Psoas muscle (tissue), 8 donors: Measurements from ENCODE around the gene KIF2C. TPM values are rescaled to one million over a fixed set of nuclear protein-coding genes. Genes with fewer than 3 reads are reported as not detected.
"Not testable (repeated sequence)": the region's sequence is repeated elsewhere in the genome, so short reads cannot be mapped to it uniquely, and the experiment has no call there.

ENCODE experiments used
- ATAC-seq, 4 donors: fragments of 200-7000 bp; cut with Tn5 transposase; one replicate each; pipeline ENCODE4 v1.9.1; 2020; ENCODE audit warnings: moderate library complexity in 3 of 4, mild to moderate bottlenecking in 2 of 4
- DNase-seq, 2 donors: peaks; one replicate each; pipeline ENCODE4 v3.0.0-alpha.2; 2020
- H3K27ac ChIP-seq: fragments of 200-600 bp; one replicate; pipeline ENCODE4 v1.8.0; 2022
- H3K27me3 ChIP-seq, 3 donors: fragments of 200-600 bp in 1 of 3; one replicate each; pipeline versions ENCODE4 v1.6.1 to v1.8.0; 2013 to 2022; ENCODE audit warnings: low read length in 2 of 3, mild to moderate bottlenecking in 2 of 3, moderate library complexity in 1 of 3; ENCODE audit not compliant: insufficient read depth in 3 of 3
- H3K36me3 ChIP-seq, 2 donors: fragments of 200-600 bp in 1 of 2; one replicate each; pipeline versions ENCODE4 v1.6.1 to v1.8.0; 2013 to 2022; ENCODE audit warnings: low read depth in 1 of 2, mild to moderate bottlenecking in 1 of 2, moderate library complexity in 1 of 2; ENCODE audit not compliant: insufficient read depth in 1 of 2
- H3K4me1 ChIP-seq: fragments of 200-600 bp; one replicate; pipeline ENCODE4 v1.8.0; 2022
- H3K4me3 ChIP-seq: fragments of 200-600 bp; one replicate; pipeline ENCODE4 v1.8.0; 2022; ENCODE audit warnings: mild to moderate bottlenecking
- H3K9me3 ChIP-seq: fragments of 200-600 bp; one replicate; pipeline ENCODE4 v1.8.0; 2022
- CTCF ChIP-seq: fragments of 200-600 bp; IDR thresholded peaks from one replicate; pipeline ENCODE4 v1.8.0; 2022; ENCODE audit warnings: antibody characterized with exemption
- WGBS, 3 donors: extraction: QIAGEN DNeasy Blood & Tissue Kit; methylation state at CpG; one replicate each; pipeline versions ENCODE4 v1.1.6 to v1.1.7; 2013; 5-methylcytosine and 5-hydroxymethylcytosine counted together
- intact Hi-C, 2 donors: fragments of 100-400 bp; cut with DNase I; formaldehyde crosslinking; loops; one replicate each; pipeline versions ENCODE4 v1.11.0 to v1.14.2; 2022
- polyA plus RNA-seq, 3 donors: library from polyadenylated mRNA; stranded (reverse); fragments of 200-250 nt; gene quantifications; one replicate each; pipeline ENCODE4 v1.2.3, GENCODE V29; 2013
- total RNA-seq, 4 donors: library from RNA; stranded (reverse); fragmentation: NEBNext Ultra II Directional in 2 of 4; extraction: Animal tissue kit (Norgen Biotek cat#: 25700) in 2 of 4; gene quantifications; one replicate each; pipeline versions ENCODE4 v1.2.1 to v1.2.4, GENCODE V29; 2021 to 2023
- donor health status: healthy with polysubstance abuse.
- donor health status: DM: no; HTN: no; CAD: no; lungs with moderate emphysema.
- donor health status: Bipolar disorder and iron deficiency.
- donor health status: healthy.
- donor health status: DM: yes; HTN: yes; CAD: no.
- donor health status: DM: no; HTN: no; CAD: no.
- donor health status: DM: no; HTN: no; CAD: no.
- donor health status: DM: yes; HTN: yes; CAD: no.

KIF2C gene
- total and polyA plus RNA-seq, 7 donors, result 0.23 to 1.2 (median 0.38) TPM

GRCh38 chr1:44792736-44793502, 53.3 kb downstream of the KIF2C start:
- DNase-seq (no peak), ATAC-seq (no peak)
- Histone ChIP-seq H3K9me3 (no peaks in the 10 kb centered on the region), H3K27me3 (no peaks in the 10 kb centered on the region), H3K4me3 (no peak overlapping the region), H3K27ac (no peak overlapping the region), H3K4me1 (no peaks in the 10 kb centered on the region), H3K36me3 (no peaks in the 10 kb centered on the region)
- WGBS, 3 donors, result 89 to 94% (median 93%) methylated on average over 9 of the region's 9 CpGs
- intact Hi-C loops, result no loop called here
- no peak for TF ChIP-seq CTCF

GRCh38 chr1:44797886-44798285, 58.2 kb downstream of the KIF2C start:
- ATAC-seq, intact Hi-C loops, DNase-seq, H3K4me3 ChIP-seq, H3K27me3 ChIP-seq, H3K4me1 ChIP-seq, H3K9me3 ChIP-seq, H3K36me3 ChIP-seq: not testable (repeated sequence)
- peak overlapping the region; percentile 96 for H3K27ac ChIP-seq
- 74 to 86% (median 82%) methylated on average over 8 of the region's 8 CpGs for WGBS, 3 donors

DNA sequence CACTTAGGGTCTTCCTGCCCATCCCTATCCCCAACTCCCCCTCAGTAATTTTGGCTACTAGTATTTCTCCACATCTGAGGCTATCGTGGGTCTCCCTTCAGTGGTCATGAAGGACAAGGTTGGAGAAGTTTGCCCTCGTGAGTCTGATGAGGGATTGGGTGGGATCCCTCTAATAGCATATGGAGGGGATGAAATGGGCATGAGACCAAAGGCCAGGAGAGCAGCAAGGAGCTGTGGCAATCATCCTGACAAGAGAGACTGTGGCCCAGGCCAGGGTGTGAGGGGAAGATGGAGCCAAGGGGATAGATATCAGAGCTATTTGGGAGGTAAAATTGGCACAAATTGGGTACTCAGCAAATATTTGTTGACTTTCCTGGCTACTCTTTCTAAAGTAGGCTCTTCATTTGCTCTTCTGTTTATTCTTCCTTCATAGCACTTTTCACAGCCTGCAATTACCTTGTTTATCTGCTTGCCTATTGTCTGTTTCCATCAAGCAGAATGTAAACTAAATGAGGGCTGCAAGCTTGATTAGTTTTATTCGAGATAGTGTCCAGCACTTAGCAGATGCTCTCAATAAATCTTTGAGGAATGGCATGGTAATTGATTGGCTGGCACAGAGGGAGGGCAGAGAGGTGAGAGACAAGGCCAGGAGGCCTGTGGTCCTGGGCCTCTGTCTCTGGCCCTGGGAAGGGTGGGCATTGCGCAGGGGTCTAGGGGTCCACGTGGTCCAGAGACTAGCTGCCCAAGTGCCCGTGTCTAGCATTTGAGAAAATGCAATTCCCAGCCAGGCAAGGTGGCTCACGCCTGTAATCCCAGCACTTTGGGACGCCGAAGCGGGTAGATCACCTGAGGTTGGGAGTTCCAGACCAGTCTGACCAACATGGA, 59.1 kb downstream of the KIF2C start:
- peak overlapping the region; percentile 96 for H3K27ac ChIP-seq
- WGBS, 3 donors, result 84 to 85% (median 84%) methylated on average over 10 of the region's 10 CpGs
- no peak for TF ChIP-seq CTCF
- no peak overlapping the region for H3K4me3 ChIP-seq
- intact Hi-C loops, result no loop called here
- peaks cover 0 to 13% of the 10 kb centered on the region in 2 donors for H3K36me3 ChIP-seq
- ATAC-seq (no peak), DNase-seq (no peak)
- H3K9me3 ChIP-seq, result no peaks in the 10 kb centered on the region
- no peaks in the 10 kb centered on the region for H3K27me3 ChIP-seq
- peaks cover 3% of the 10 kb centered on the region for H3K4me1 ChIP-seq

- peak; percentile 89 for TF ChIP-seq CTCF
- peak; percentile 96 to 98 for DNase-seq
- intact Hi-C loops, result no loop called here
- Histone ChIP-seq H3K27me3 (no peaks in the 10 kb centered on the region), H3K27ac (peak within 1 kb of the TSS; percentile 96), H3K36me3 (peaks cover 0 to 26% of the 10 kb centered on the region in 2 donors), H3K4me3 (peak within 1 kb of the TSS; percentile 74), H3K9me3 (no peaks in the 10 kb centered on the region), H3K4me1 (peaks cover 3% of the 10 kb centered on the region)
- ATAC-seq, result peak; percentile 94 to 96 (median 96)
- 0 to 1% (median 1%) methylated on average over 38 to 79 of the region's 79 CpGs for WGBS, 3 donors
Observed at GRCh38 chr1:44799770-44800584, 60.3 kb downstream of the KIF2C start, which contains the start of gene PLK3. TSS of gene PLK3 (plus strand) at chr1:44800377. CDS start at chr1:44800464, 87 bp downstream.
